A673 (cell line): ENCODE data around the gene OPRL1. TPM values are rescaled to one million over a fixed set of nuclear protein-coding genes. Genes with fewer than 3 reads are reported as not detected.

Source experiments
- BruUV-seq: library from RNA; stranded (reverse); fragments of 400-500 nt; replicated peaks from 2 replicates; lab custom pipeline; 2021; lab: Mats Ljungman, UMichigan
- CTCF ChIA-PET: fragments of 300-600 bp; sonication (Branson Sonifier 250); formaldehyde crosslinking; loops from one replicate; lab custom pipeline; 2022; ENCODE audit warnings: antibody characterized with exemption; lab: Charles Lee
- POLR2A ChIA-PET: fragments of 300-600 bp; sonication (Branson Sonifier 250); formaldehyde crosslinking; loops from one replicate; lab custom pipeline; 2022; ENCODE audit warnings: antibody characterized with exemption; ENCODE audit not compliant: low non-redundant PET; lab: Charles Lee
- DNase-seq: peaks from one replicate; pipeline ENCODE4 v3.0.0-alpha.2; 2015; ENCODE audit warnings: low spot score
- H3K27ac ChIP-seq: fragments of 200-600 bp; sonication (generic); 2 replicates; pipeline ENCODE4 v1.5.1; 2016; ENCODE audit warnings: mixed run types, low read depth, mild to moderate bottlenecking, mixed read lengths, antibody characterized with exemption, low read length; ENCODE audit not compliant: poor library complexity, severe bottlenecking
- H3K27me3 ChIP-seq: fragments of 200-600 bp; sonication (generic); replicated peaks from 2 replicates; pipeline ENCODE4 v1.6.1; 2017; ENCODE audit warnings: mixed run types, low read depth, mild to moderate bottlenecking, mixed read lengths, antibody characterized with exemption, low read length; ENCODE audit not compliant: insufficient read depth, poor library complexity
- H3K36me3 ChIP-seq: fragments of 200-600 bp; sonication (generic); 2 replicates; pipeline ENCODE4 v1.6.1; 2016; ENCODE audit warnings: mixed run types, mild to moderate bottlenecking, mixed read lengths, antibody characterized with exemption, low read length; ENCODE audit not compliant: insufficient read depth, poor library complexity, severe bottlenecking
- H3K4me1 ChIP-seq: fragments of 200-600 bp; sonication (generic); 2 replicates; pipeline ENCODE4 v1.6.1; 2017; ENCODE audit warnings: mixed run types, mild to moderate bottlenecking, mixed read lengths, antibody characterized with exemption, low read length; ENCODE audit not compliant: insufficient read depth, poor library complexity, severe bottlenecking
- H3K4me3 ChIP-seq: fragments of 200-600 bp; sonication (generic); 2 replicates; pipeline ENCODE4 v1.5.1; 2016; ENCODE audit warnings: low read depth, mixed run types, mild to moderate bottlenecking, mixed read lengths, low read length; ENCODE audit not compliant: poor library complexity, severe bottlenecking
- H3K9me3 ChIP-seq: fragments of 200-600 bp; sonication (generic); 2 replicates; pipeline ENCODE4 v1.6.1; 2016; ENCODE audit warnings: mixed run types, low read depth, mild to moderate bottlenecking, mixed read lengths, antibody characterized with exemption, low read length; ENCODE audit not compliant: poor library complexity, severe bottlenecking
- CTCF ChIP-seq: fragments of 300-800, 200-600 bp; sonication (generic); conservative IDR thresholded peaks from 2 replicates; pipeline ENCODE4 v1.5.1; 2017; ENCODE audit warnings: low read depth, mild to moderate bottlenecking, antibody characterized with exemption, low read length, moderate library complexity, mixed read lengths
- EZH2 ChIP-seq: fragments of 200-600 bp; sonication (generic); IDR thresholded peaks from 2 replicates; pipeline ENCODE4 v1.6.1; 2017; ENCODE audit warnings: borderline replicate concordance, low read depth, mild to moderate bottlenecking, mixed read lengths, antibody characterized with exemption, low read length; ENCODE audit not compliant: poor library complexity, severe bottlenecking
- intact Hi-C: fragments of 100-400 bp; cut with micrococcal nuclease; formaldehyde crosslinking; loops from one replicate; pipeline ENCODE4 v1.10.0; 2022; ENCODE audit not compliant: unreplicated experiment
- total RNA-seq: library from RNA; stranded (reverse); gene quantifications from 2 replicates; pipeline ENCODE4 v1.2.3, GENCODE V29; 2021

OPRL1 gene
- total RNA-seq, 1 experiment from 2014 or later: 0.32 TPM

- Histone ChIP-seq H3K36me3 (no peaks in the 10 kb centered on the region), H3K4me1 (no peaks in the 10 kb centered on the region), H3K4me3 (no peak overlapping the region), H3K9me3 (no peaks in the 10 kb centered on the region), H3K27ac (no peak overlapping the region), H3K27me3 (peaks cover 30% of the 10 kb centered on the region)
- ChIA-PET CTCF (no interaction called here), POLR2A (no interaction called here)
- DNase-seq: no peak
- BruUV-seq: no TSS peak
- intact Hi-C loops: no loop called here
- TF ChIP-seq EZH2 (no peak), CTCF (no peak)
These were observed 21.2 kb downstream of the OPRL1 start for GRCh38 chr20:64100946-64101688.

- intact Hi-C loops: no loop called here
- Histone ChIP-seq H3K27me3 (peaks cover 30% of the 10 kb centered on the region), H3K4me3 (peak overlapping the region; percentile 28), H3K27ac (no peak overlapping the region), H3K4me1 (no peaks in the 10 kb centered on the region), H3K36me3 (no peaks in the 10 kb centered on the region), H3K9me3 (no peaks in the 10 kb centered on the region)
- CTCF ChIA-PET: interaction anchor here (0.6 to 0.7 kb wide), 4 partner anchors 10 to 128 kb away, joined by 3 to 10 read pairs (median 5); no protein-coding TSS in a partner anchor
- TF ChIP-seq CTCF (peak; percentile 82), EZH2 (no peak)
- POLR2A ChIA-PET: no interaction called here
- no TSS peak for BruUV-seq
- DNase-seq: peak; percentile 61
These were observed 22.1 kb downstream of the OPRL1 start for GRCh38 chr20:64101731-64102621.

GRCh38 chr20:64102647-64103354 lies 22.9 kb downstream of the OPRL1 start:
- intact Hi-C loops: no loop called here
- CTCF ChIA-PET: interaction anchor here (0.6 to 0.7 kb wide), 4 partner anchors 11 to 129 kb away, joined by 3 to 10 read pairs (median 5); no protein-coding TSS in a partner anchor
- TF ChIP-seq EZH2 (no peak), CTCF (no peak)
- no peaks in the 10 kb centered on the region for H3K9me3 ChIP-seq
- no peak overlapping the region for H3K27ac ChIP-seq
- H3K4me1 ChIP-seq: no peaks in the 10 kb centered on the region
- POLR2A ChIA-PET: no interaction called here
- DNase-seq: no peak
- BruUV-seq: no TSS peak
- peak overlapping the region; percentile 28 for H3K4me3 ChIP-seq
- peaks cover 30% of the 10 kb centered on the region for H3K27me3 ChIP-seq
- no peaks in the 10 kb centered on the region for H3K36me3 ChIP-seq
